Sigmoid colon (tissue), 7 donors: ENCODE measurements around the gene ZNF714. TPM values are rescaled to one million over a fixed set of nuclear protein-coding genes. Genes with fewer than 3 reads are reported as not detected.

Source experiments
- DNase-seq: peaks from one replicate; pipeline ENCODE4 v3.0.0-alpha.2; 2019
- H3K27ac ChIP-seq, 4 donors: fragments of 200-600 bp; sonication (generic); one replicate each; pipeline ENCODE4 v1.5.1; 2016 to 2019; ENCODE audit warnings: mild to moderate bottlenecking in 1 of 4
- H3K27me3 ChIP-seq, 3 donors: fragments of 200-600 bp; sonication (generic); one replicate each; pipeline ENCODE4 v1.5.1; 2019; ENCODE audit warnings: mild to moderate bottlenecking in 1 of 3
- H3K36me3 ChIP-seq, 4 donors: fragments of 200-600 bp; sonication (generic); one replicate each; pipeline ENCODE4 v1.5.1; 2016 to 2019
- H3K4me1 ChIP-seq, 4 donors: fragments of 200-600 bp; sonication (generic); one replicate each; pipeline ENCODE4 v1.5.1; 2017 to 2019
- H3K4me3 ChIP-seq, 4 donors: fragments of 200-600 bp; sonication (generic); one replicate each; pipeline ENCODE4 v1.5.1; 2017 to 2019; ENCODE audit warnings: mild to moderate bottlenecking in 2 of 4, moderate library complexity in 1 of 4
- H3K9me3 ChIP-seq, 4 donors: fragments of 200-600 bp in 3 of 4; sonication (generic) in 3 of 4; one replicate each; pipeline versions ENCODE4 v1.5.1 to v1.6.1; 2013 to 2019
- EP300 ChIP-seq, 4 donors: sonication (generic); formaldehyde crosslinking; IDR thresholded peaks; one replicate each; pipeline ENCODE4 v1.6.1; 2017; ENCODE audit warnings: antibody characterized with exemption in 4 of 4
- POLR2A ChIP-seq, 2 donors: fragments of 450-650 bp; IDR thresholded peaks; one replicate each; pipeline ENCODE4 v1.6.1; 2016; ENCODE audit warnings: antibody characterized with exemption in 2 of 2, mild to moderate bottlenecking in 2 of 2, moderate library complexity in 2 of 2
- POLR2AphosphoS5 ChIP-seq, 4 donors: sonication (generic); formaldehyde crosslinking; IDR thresholded peaks; one replicate each; pipeline ENCODE4 v1.6.1; 2017; ENCODE audit warnings: antibody characterized with exemption in 4 of 4
- WGBS, 2 donors: extraction: QIAGEN DNeasy Blood & Tissue Kit; methylation state at CpG; one replicate each; pipeline ENCODE4 v1.1.7; 2013; 5-methylcytosine and 5-hydroxymethylcytosine counted together
- intact Hi-C: fragments of 100-400 bp; cut with DNase I; formaldehyde crosslinking; loops from one replicate; pipeline ENCODE4 v1.15.1; 2023
- polyA plus RNA-seq, 3 donors: library from polyadenylated mRNA; stranded (reverse); fragments of 200-250 nt; gene quantifications; one replicate each; pipeline ENCODE4 v1.2.3, GENCODE V29; 2013
- total RNA-seq, 4 donors: library from RNA; depleted of rRNA; stranded (reverse); fragments of >200 nt; gene quantifications; one replicate each; pipeline ENCODE4 v1.1.0, GENCODE V29; 2016
- TF ChIP-seq, protein P1 (sequence below), 4 experiments: fragments of 450-650 bp in 3 of 4; fragments of 200-600 bp in 1 of 4; IDR thresholded peaks; one replicate each; pipeline ENCODE4 v1.5.1; 2016 to 2019; ENCODE audit warnings: antibody characterized with exemption in 4 of 4, mild to moderate bottlenecking in 3 of 4, moderate library complexity in 2 of 4
- donor health status: healthy with polysubstance abuse.
- donor health status: Bipolar disorder and iron deficiency.
- donor health status: healthy.

Gene ZNF714
- total and polyA plus RNA-seq, 7 donors, result 0.23 to 6.6 (median 4.6) TPM

- TF ChIP-seq, protein P1, sequence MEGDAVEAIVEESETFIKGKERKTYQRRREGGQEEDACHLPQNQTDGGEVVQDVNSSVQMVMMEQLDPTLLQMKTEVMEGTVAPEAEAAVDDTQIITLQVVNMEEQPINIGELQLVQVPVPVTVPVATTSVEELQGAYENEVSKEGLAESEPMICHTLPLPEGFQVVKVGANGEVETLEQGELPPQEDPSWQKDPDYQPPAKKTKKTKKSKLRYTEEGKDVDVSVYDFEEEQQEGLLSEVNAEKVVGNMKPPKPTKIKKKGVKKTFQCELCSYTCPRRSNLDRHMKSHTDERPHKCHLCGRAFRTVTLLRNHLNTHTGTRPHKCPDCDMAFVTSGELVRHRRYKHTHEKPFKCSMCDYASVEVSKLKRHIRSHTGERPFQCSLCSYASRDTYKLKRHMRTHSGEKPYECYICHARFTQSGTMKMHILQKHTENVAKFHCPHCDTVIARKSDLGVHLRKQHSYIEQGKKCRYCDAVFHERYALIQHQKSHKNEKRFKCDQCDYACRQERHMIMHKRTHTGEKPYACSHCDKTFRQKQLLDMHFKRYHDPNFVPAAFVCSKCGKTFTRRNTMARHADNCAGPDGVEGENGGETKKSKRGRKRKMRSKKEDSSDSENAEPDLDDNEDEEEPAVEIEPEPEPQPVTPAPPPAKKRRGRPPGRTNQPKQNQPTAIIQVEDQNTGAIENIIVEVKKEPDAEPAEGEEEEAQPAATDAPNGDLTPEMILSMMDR (IDR thresholded peaks at IDR 0.05), result no peak
- TF ChIP-seq POLR2AphosphoS5 (IDR thresholded peaks at IDR 0.05) (no peak), POLR2A (IDR thresholded peaks at IDR 0.05) (no peak)
- H3K36me3 ChIP-seq, result no peaks in the 10 kb centered on the region
- intact Hi-C loops, result no loop called here
- no peaks in the 10 kb centered on the region for H3K9me3 ChIP-seq
- no peak overlapping the region for H3K4me3 ChIP-seq
- H3K27me3 ChIP-seq, result no peaks in the 10 kb centered on the region
- no peak for DNase-seq
- WGBS, 2 donors, result 64 to 74% methylated on average over 6 of the region's 6 CpGs
- no peaks in the 10 kb centered on the region for H3K4me1 ChIP-seq
- H3K27ac ChIP-seq, result no peak overlapping the region
Observed at GRCh38 chr19:21128901-21129698, 47.1 kb downstream of the ZNF714 start.

DNA sequence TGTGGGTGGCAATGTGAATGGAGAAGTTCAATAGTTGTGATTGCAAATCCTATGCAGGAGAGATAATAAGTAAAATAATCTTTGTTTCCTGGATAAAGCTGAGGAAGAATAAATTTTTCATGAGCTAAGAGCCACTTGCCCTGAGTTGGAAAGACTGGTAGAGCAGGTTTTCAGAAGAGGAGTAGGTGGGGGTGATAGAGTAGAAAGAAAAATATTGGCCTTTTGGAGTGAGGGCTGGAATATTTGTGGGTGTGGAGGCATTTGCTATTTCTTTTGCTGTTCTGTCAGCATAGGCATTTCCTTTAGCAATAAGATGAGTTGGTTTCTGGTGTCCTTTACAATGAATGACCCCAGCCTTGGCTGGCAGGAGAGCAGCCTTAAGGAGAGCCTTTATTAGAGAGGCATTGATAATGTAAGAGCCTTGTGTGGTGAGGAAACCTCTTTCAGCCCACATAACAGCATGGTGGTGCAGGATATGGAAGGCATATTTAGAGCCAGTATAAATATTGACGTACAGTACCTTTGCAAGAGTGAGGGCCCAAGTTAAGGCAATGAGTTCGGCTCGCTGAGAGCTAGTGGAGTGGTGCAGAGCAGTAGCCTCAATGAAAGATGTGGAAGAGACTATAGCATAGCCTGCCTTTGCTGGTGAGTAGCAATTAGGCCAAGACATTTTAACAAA is 48.2 kb downstream of the ZNF714 start:
- intact Hi-C loops, result no loop called here

DNA sequence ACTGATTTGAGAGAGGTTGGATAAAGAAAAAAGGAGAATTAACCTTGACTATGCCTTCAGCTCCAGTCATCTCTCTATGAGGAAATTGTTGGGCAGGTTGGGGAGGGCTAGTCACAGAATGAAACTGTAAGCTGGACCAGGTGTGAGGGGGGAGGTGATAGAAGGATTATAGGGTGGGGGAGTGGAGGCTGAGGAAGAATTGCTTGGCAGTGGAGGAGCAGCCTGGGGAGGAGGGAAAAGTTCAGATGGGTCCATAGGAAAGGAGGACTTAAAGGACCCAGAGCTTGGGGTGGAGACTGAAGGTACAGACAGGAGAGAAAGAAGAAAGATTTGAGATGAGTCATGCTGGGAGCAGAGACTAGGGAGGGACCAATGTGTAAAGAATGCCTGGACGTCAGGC is 51.6 kb downstream of the ZNF714 start:
- Histone ChIP-seq H3K27me3 (no peaks in the 10 kb centered on the region), H3K4me1 (no peaks in the 10 kb centered on the region), H3K36me3 (no peaks in the 10 kb centered on the region), H3K4me3 (no peak overlapping the region), H3K27ac (no peak overlapping the region), H3K9me3 (no peaks in the 10 kb centered on the region)
- TF ChIP-seq EP300 (IDR thresholded peaks at IDR 0.05) (no peak), POLR2A (IDR thresholded peaks at IDR 0.05) (no peak), POLR2AphosphoS5 (IDR thresholded peaks at IDR 0.05) (no peak)
- TF ChIP-seq, protein P1 (IDR thresholded peaks at IDR 0.05), result no peak
- intact Hi-C loops, result no loop called here
- no peak for DNase-seq
- 45 to 54% methylated on average over 1 of the region's 1 CpG for WGBS, 2 donors

More for the DNA sequence above, 48.2 kb downstream of the ZNF714 start:
- Histone ChIP-seq H3K4me3 (no peak overlapping the region), H3K36me3 (no peaks in the 10 kb centered on the region), H3K9me3 (no peaks in the 10 kb centered on the region), H3K27me3 (no peaks in the 10 kb centered on the region), H3K4me1 (no peaks in the 10 kb centered on the region), H3K27ac (no peak overlapping the region)
- no peak for DNase-seq
- 46 to 80% methylated on average over 3 of the region's 3 CpGs for WGBS, 2 donors
- TF ChIP-seq POLR2AphosphoS5 (IDR thresholded peaks at IDR 0.05), result no peak
- no peak for TF ChIP-seq POLR2A (IDR thresholded peaks at IDR 0.05)
- TF ChIP-seq, protein P1 (IDR thresholded peaks at IDR 0.05), result no peak
- no peak for TF ChIP-seq EP300 (IDR thresholded peaks at IDR 0.05)

DNA sequence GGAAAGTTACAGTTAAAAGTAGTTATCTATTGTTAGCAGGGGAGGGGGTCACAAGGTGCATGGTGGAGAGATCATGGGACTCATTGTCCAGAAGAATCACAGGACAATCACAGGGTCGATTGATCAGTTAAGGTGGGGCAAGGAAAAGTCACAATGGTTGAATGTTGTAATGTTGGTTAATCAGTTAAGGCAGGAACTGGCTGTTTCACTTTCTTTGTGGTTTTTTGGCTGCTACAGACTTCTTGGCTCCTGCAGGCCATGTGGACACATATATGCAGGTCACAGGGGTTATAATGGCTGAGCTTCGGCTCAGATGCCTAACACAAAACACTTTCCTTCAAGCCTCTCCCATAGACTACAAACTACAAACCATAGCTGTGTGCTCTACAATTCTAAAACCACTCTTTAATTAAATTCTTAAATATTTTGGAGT is 52.9 kb downstream of the ZNF714 start:
- H3K9me3 ChIP-seq, result no peaks in the 10 kb centered on the region
- no peak overlapping the region for H3K27ac ChIP-seq
- H3K36me3 ChIP-seq, result no peaks in the 10 kb centered on the region
- H3K4me1 ChIP-seq, result no peaks in the 10 kb centered on the region
- no peaks in the 10 kb centered on the region for H3K27me3 ChIP-seq
- no peak overlapping the region for H3K4me3 ChIP-seq
- TF ChIP-seq POLR2AphosphoS5 (IDR thresholded peaks at IDR 0.05) (no peak), POLR2A (IDR thresholded peaks at IDR 0.05) (no peak), EP300 (IDR thresholded peaks at IDR 0.05) (no peak)
- TF ChIP-seq, protein P1 (IDR thresholded peaks at IDR 0.05), result no peak
- intact Hi-C loops, result no loop called here
- 78 to 80% methylated on average over 2 of the region's 2 CpGs for WGBS, 2 donors
- DNase-seq, result no peak
